Measurements from ENCODE around the gene WNT8B.

Gene WNT8B

GRCh38 chr10:100519311-100520051 lies 56.7 kb downstream of the WNT8B start, which contains the start of gene SEC31B:
Gene SEC31B (minus strand): TSS chr10:100519861. CDS start chr10:100516952, 2,909 bp downstream.
- DNase-seq = no peak

- DNase-seq = no peak
Observed at GRCh38 chr10:100520811-100521210, 58.0 kb downstream of the WNT8B start.

GRCh38 chr10:100522107-100522801 lies 59.4 kb downstream of the WNT8B start:
- no peak for DNase-seq

- no peak for DNase-seq
Observed at GRCh38 chr10:100522945-100523344, 60.1 kb downstream of the WNT8B start.

- no peak for DNase-seq
Observed at GRCh38 chr10:100524206-100524605, 61.4 kb downstream of the WNT8B start.

- DNase-seq = no peak
Observed at GRCh38 chr10:100524638-100525037, 61.8 kb downstream of the WNT8B start.

GRCh38 chr10:100528123-100528886 lies 65.5 kb downstream of the WNT8B start:
- DNase-seq = no peak

- DNase-seq = no peak
Observed at GRCh38 chr10:100528921-100529474, 66.2 kb downstream of the WNT8B start.

- DNase-seq = peak; percentile 93
Observed at GRCh38 chr10:100529475-100530298, 66.9 kb downstream of the WNT8B start, which contains the start of gene NDUFB8. Gene NDUFB8 (minus strand): TSS chr10:100529871. CDS start chr10:100529851, 20 bp downstream.

- no peak for DNase-seq
Observed at GRCh38 chr10:100531761-100532160, 69.0 kb downstream of the WNT8B start.
